Activated CD4-positive, alpha-beta T cell treated with anti-CD3 and anti-CD28 coated beads for 36 hours (primary cell): Measurements from ENCODE around the gene GRK1. TPM values are rescaled to one million over a fixed set of nuclear protein-coding genes. Genes with fewer than 3 reads are reported as not detected.
"Not testable (repeated sequence)": the region's sequence is repeated elsewhere in the genome, so short reads cannot be mapped to it uniquely, and the experiment has no call there.

Experiments used
- ATAC-seq: fragments of 200-7000 bp; cut with Tn5 transposase; one replicate; pipeline ENCODE4 v1.10.0; 2021; ENCODE audit warnings: mild to moderate bottlenecking, moderate library complexity
- CTCF ChIA-PET: fragments of 350-600 bp; sonication (Branson Sonifier 250); formaldehyde crosslinking; loops from one replicate; lab custom pipeline; 2021; ENCODE audit warnings: antibody characterized with exemption; lab: Charles Lee
- POLR2A ChIA-PET: fragments of 350-600 bp; sonication (Branson Sonifier 250); formaldehyde crosslinking; loops from one replicate; lab custom pipeline; 2021; ENCODE audit warnings: antibody characterized with exemption, inconsistent platforms; lab: Charles Lee
- DNase-seq: peaks from one replicate; pipeline ENCODE4 v3.0.0-alpha.2; 2020
- H3K27ac Mint-ChIP-seq: one replicate; pipeline ENCODE4 v1.8.0; 2021; ENCODE audit warnings: mixed read lengths
- H3K27me3 Mint-ChIP-seq: one replicate; pipeline ENCODE4 v1.8.0; 2021; ENCODE audit warnings: mixed read lengths
- H3K36me3 Mint-ChIP-seq: one replicate; pipeline ENCODE4 v1.8.0; 2021; ENCODE audit warnings: low read depth, mixed read lengths
- H3K4me1 Mint-ChIP-seq: one replicate; pipeline ENCODE4 v1.8.0; 2021; ENCODE audit warnings: mixed read lengths
- H3K4me3 Mint-ChIP-seq: one replicate; pipeline ENCODE4 v1.8.0; 2021; ENCODE audit warnings: mild to moderate bottlenecking, moderate library complexity, mixed read lengths
- H3K9me3 Mint-ChIP-seq: one replicate; pipeline ENCODE4 v1.8.0; 2021; ENCODE audit warnings: low read depth, mixed read lengths
- intact Hi-C, 2 experiments: fragments of 100-400 bp; cut with DNase I in 1 of 2; cut with micrococcal nuclease in 1 of 2; formaldehyde crosslinking; loops; one replicate each; pipeline versions ENCODE4 v1.14.2 to v1.15.1; 2022 to 2024; cut with DNase I, micrococcal nuclease
- total RNA-seq, 2 experiments: library from RNA; stranded (reverse); gene quantifications; one replicate each; pipeline ENCODE4 v1.2.3, GENCODE V29; 2021

The GRK1 gene
- total RNA-seq, 2 experiments from 2014 or later = 0.16 to 0.21 TPM

DNA sequence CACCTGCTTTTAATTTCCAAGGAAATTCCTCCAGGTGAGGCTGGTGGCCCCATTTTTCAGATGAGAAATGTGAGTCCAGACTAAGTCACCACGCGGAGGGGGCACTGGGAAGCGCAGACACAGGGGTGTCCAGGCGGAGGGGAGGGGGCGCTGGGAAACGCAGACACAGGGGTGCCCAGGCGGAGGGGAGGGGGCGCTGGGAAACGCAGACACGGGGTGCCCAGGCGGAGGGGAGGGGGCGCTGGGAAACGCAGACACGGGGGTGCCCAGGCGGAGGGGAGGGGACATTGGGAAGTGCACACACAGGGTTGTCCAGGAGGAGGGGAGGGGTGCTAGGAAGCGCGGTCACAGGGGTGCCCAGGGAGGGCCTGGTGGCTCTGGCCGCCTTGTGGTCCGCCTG lies 3.5 kb downstream of the GRK1 start:
- no peaks in the 10 kb centered on the region for H3K27me3 Mint-ChIP-seq
- ChIA-PET CTCF (no interaction called here), POLR2A (no interaction called here)
- peaks cover 3% of the 10 kb centered on the region for H3K4me1 Mint-ChIP-seq
- intact Hi-C loops = no loop called here
- H3K4me3 Mint-ChIP-seq = no peak overlapping the region
- ATAC-seq (no peak), DNase-seq (peak; percentile 2)
- no peaks in the 10 kb centered on the region for H3K36me3 Mint-ChIP-seq
- no peak overlapping the region for H3K27ac Mint-ChIP-seq
- H3K9me3 Mint-ChIP-seq = peaks cover 3% of the 10 kb centered on the region

DNA sequence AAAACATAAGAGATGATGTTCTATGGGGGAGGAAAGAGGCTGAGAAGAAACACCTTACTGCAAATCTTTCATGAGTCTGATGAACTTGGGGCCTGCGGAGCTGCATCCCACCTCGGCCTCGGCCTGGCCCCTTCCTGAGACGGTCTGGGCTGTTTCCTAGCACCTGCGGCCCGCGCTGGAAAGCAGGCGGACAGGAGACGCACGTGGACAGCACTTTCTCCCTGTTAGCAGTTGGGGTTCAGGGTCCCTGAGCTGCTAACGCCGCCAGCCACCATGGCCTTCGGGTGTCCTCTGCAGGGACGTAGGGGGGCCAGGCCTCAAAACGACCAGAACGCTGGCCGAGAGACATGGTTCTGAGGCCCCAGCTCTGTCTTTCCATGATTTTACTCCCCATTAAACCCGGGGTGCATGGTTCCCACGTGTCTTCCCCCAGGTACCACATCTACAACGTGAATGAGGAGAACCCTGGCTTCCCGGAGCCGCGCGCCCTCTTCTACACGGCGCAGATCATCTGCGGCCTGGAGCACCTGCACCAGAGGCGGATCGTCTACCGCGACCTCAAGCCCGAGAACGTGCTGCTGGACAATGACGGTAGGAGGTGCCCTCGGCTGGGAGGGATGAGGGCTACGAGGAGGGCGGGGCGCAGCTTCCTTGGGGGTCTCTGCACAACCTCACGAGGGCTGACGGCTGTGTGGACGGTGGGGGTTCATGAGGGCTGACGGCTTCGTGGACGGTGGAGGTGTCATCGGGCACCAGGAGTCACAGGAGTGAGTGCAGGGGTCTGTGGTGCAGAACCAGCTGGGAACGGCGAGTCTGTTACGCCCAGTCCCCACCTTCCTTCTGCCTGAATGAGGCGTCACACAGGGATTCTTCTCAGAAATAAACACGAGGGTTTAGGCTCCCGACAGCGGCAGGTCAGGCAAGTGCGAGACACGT lies 4.3 kb downstream of the GRK1 start:
- H3K9me3 Mint-ChIP-seq = peaks cover 3% of the 10 kb centered on the region
- intact Hi-C loops = no loop called here
- DNase-seq (peak; percentile 9), ATAC-seq (no peak)
- ChIA-PET CTCF (no interaction called here), POLR2A (no interaction called here)
- peaks cover 3% of the 10 kb centered on the region for H3K4me1 Mint-ChIP-seq
- H3K27ac Mint-ChIP-seq = no peak overlapping the region
- H3K4me3 Mint-ChIP-seq = no peak overlapping the region
- H3K27me3 Mint-ChIP-seq = no peaks in the 10 kb centered on the region
- H3K36me3 Mint-ChIP-seq = no peaks in the 10 kb centered on the region

DNA sequence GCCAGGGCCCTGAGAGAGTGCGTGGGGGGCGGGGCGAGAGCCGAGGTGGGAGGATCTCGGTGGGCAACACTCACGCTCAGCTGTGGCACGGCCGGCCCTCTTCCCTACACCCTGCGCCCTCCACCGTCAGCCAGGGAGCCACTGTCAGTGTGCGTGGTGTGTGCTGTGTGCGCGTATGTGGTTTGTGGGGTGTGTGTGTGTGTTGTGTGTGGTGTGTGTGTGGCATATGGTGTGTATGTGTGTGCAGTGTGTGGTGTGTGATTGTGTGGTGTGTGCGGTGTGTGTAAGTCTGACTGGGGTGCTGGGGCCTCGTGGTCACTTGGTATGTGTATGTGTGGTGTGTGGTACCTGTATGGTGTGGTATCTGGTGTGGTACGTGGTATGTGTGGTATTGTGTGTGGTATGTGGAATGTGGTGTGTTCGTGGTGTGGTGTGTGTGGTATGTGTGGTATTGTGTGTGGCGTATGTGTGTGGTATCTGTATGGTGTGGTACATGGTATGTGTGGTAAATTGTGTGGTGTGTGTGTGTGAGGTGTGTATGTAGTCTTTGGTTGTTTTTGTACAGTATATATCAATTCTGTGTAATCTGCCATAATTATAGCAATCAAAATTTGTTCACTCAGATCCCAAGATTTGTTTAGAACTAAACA lies 5.1 kb downstream of the GRK1 start:
- peak; percentile 4 for DNase-seq
- H3K27me3 Mint-ChIP-seq = no peaks in the 10 kb centered on the region
- ChIA-PET POLR2A (no interaction called here), CTCF (no interaction called here)
- peaks cover 3% of the 10 kb centered on the region for H3K4me1 Mint-ChIP-seq
- intact Hi-C loops = no loop called here
- ATAC-seq = no peak
- H3K36me3 Mint-ChIP-seq = no peaks in the 10 kb centered on the region
- H3K9me3 Mint-ChIP-seq = peaks cover 3% of the 10 kb centered on the region
- H3K4me3 Mint-ChIP-seq = peak overlapping the region; percentile 2
- H3K27ac Mint-ChIP-seq = peak overlapping the region; percentile 5

DNA sequence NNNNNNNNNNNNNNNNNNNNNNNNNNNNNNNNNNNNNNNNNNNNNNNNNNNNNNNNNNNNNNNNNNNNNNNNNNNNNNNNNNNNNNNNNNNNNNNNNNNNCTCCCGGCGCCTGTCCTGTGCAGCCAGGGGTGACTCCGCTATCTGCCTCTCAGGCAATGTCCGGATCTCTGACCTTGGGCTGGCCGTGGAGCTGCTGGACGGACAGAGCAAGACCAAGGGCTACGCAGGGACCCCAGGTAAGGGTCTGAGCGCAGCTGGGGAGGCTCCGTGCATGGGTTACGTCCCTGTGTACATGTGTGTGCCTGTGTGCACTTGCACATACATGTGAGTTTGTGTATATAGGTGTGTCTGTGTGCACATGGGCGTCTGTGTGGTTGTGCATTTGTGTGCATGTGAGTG lies 55.9 kb downstream of the GRK1 start:
- peaks cover 2% of the 10 kb centered on the region for H3K9me3 Mint-ChIP-seq
- no peak overlapping the region for H3K27ac Mint-ChIP-seq
- no peak for ATAC-seq
- intact Hi-C loops = no loop called here
- H3K27me3 Mint-ChIP-seq = no peaks in the 10 kb centered on the region
- peaks cover 6% of the 10 kb centered on the region for H3K4me1 Mint-ChIP-seq
- ChIA-PET CTCF (no interaction called here), POLR2A (no interaction called here)
- DNase-seq = no peak
- no peaks in the 10 kb centered on the region for H3K36me3 Mint-ChIP-seq
- no peak overlapping the region for H3K4me3 Mint-ChIP-seq

DNA sequence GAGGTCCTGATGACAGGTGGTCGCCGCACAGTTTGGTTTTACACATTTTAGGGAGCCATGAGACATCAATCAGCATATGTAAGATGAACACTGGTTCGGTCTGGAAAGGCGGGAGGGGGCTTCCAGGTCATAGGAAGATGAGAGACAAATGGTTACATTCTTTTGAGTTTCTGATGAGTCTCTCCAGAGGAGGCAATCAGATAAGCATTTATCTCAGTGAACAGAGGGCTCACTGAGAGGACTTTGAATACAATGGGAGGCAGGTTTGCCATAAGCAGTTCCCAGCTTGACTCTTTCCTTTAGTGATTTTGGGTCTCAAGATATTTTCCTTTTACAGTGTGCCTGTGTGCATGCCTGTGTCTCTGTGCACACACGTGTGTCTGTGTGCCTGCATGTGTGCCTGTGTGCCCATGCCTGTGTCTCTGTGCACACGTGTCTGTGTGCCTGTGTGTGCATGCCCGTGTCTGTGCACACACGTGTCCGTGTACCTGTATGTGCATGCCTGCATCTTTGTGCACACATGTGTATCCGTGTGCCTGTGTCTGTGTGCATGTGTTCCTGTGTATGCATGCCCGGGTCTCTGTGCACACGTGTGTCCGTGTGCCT lies 56.5 kb downstream of the GRK1 start:
- Mint-ChIP-seq H3K4me1 (peaks cover 6% of the 10 kb centered on the region), H3K36me3 (no peaks in the 10 kb centered on the region)

DNA sequence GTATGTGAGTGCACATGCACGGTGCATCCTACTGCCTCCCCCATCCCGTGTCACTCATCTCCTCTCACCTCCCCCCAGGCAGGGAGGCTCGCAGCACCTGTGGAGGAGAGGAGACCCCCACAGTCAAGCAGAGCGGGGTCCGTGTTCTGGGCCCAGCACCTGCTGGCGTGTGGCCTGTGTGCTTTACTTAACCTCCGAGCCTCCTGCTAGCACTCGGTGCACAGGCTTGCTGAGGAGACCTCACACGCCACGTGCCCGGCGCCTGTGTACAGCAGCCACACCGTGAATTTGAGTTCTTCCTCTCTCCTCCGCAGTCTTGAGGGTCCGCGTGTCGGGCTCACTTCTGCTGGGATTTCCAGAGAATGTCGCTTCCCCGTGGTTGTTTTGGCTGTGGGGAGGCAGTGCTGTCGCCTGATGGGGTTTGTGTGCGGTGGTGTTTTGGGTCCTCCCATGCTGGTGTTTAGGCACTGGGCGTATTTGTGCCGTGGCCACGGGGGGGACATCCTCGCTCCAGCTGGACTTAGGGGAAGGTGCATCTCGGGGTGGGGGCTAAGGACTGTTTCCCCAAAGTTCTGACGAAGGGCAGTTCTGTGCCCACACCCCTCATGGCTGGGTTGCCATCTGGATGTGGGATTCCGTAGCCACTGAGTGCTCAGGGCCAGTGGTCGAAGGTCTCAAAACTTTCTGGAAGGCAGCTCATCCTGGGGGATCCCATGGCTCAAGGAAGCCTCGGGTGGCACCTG lies 57.2 kb downstream of the GRK1 start:
- H3K4me3 Mint-ChIP-seq = peak overlapping the region; percentile 67
- peaks cover 4% of the 10 kb centered on the region for H3K27me3 Mint-ChIP-seq
- H3K4me1 Mint-ChIP-seq = peaks cover 6% of the 10 kb centered on the region
- DNase-seq (no peak), ATAC-seq (no peak)
- peaks cover 2% of the 10 kb centered on the region for H3K9me3 Mint-ChIP-seq
- ChIA-PET CTCF (interaction anchor here (0.6 to 1.2 kb wide), 4 partner anchors 63 to 210 kb away, joined by 3 to 4 read pairs (median 3); no protein-coding TSS in a partner anchor), POLR2A (no interaction called here)
- H3K27ac Mint-ChIP-seq = peak overlapping the region; percentile 78
- H3K36me3 Mint-ChIP-seq = no peaks in the 10 kb centered on the region
- intact Hi-C loops = no loop called here

More for the DNA sequence above, 56.5 kb downstream of the GRK1 start:
- H3K27ac Mint-ChIP-seq = no peak overlapping the region
- ATAC-seq = no peak
- DNase-seq = no peak
- peaks cover 2% of the 10 kb centered on the region for H3K9me3 Mint-ChIP-seq
- no peak overlapping the region for H3K4me3 Mint-ChIP-seq
- CTCF ChIA-PET = no interaction called here
- intact Hi-C loops = no loop called here
- POLR2A ChIA-PET = no interaction called here
- peaks cover 2% of the 10 kb centered on the region for H3K27me3 Mint-ChIP-seq

DNA sequence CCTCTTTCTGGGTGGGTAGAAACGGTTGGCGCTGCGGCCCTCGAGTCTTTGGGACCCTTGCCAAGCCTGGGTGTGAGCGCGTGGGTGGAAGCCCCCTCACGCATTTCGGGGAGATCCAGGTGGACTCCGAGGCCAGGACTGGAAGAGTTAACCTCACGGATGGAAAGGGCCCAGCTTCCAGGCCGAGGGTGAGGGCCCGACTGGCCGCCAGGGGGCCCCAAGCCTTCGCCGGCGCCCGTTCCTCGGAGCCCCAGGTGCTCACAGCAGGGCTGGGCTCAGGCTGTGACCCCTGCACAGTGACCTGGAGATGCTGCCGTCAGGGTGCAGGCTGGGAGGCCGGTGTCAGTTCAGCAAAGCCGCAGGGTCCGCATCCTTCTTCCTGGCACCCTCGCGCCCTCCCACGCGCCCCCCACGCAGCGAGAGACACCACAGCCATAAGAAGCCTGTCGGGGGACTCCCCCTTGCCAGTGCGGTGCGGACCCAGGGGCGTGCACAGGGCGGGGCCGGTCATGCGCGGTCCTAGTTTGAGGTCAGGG lies 57.8 kb downstream of the GRK1 start:
- Mint-ChIP-seq H3K27me3 (peaks cover 6% of the 10 kb centered on the region), H3K4me1 (peaks cover 6% of the 10 kb centered on the region), H3K9me3 (peaks cover 2% of the 10 kb centered on the region), H3K36me3 (no peaks in the 10 kb centered on the region), H3K27ac (peak overlapping the region; percentile 78), H3K4me3 (peak overlapping the region; percentile 67)
- ChIA-PET CTCF (interaction anchor here (0.6 to 1.2 kb wide), 4 partner anchors 64 to 211 kb away, joined by 3 to 4 read pairs (median 3); no protein-coding TSS in a partner anchor), POLR2A (no interaction called here)
- DNase-seq (peak; percentile 93), ATAC-seq (peak; percentile 93)
- intact Hi-C loops = no loop called here

DNA sequence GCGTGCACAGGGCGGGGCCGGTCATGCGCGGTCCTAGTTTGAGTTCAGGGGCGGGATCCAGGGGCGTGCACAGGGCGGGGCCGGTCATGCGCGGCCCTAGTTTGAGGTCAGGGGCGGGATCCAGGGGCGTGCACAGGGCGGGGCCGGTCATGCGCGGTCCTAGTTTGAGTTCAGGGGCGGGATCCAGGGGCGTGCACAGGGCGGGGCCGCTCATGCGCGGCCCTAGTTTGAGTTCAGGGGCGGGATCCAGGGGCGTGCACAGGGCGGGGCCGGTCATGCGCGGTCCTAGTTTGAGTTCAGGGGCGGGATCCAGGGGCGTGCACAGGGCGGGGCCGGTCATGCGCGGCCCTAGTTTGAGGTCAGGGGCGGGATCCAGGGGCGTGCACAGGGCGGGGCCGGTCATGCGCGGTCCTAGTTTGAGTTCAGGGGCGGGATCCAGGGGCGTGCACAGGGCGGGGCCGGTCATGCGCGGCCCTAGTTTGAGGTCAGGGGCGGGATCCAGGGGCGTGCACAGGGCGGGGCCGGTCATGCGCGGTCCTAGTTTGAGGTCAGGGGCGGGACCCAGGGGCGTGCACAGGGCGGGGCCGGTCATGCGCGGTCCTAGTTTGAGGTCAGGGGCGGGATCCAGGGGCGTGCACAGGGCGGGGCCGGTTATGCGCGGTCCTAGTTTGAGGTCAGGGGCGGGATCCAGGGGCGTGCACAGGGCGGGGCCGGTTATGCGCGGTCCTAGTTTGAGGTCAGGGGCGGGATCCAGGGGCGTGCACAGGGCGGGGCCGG lies 58.5 kb downstream of the GRK1 start:
- DNase-seq = peak; percentile 75
- intact Hi-C loops, H3K27ac Mint-ChIP-seq, H3K9me3 Mint-ChIP-seq, H3K27me3 Mint-ChIP-seq, POLR2A ChIA-PET, H3K36me3 Mint-ChIP-seq, H3K4me1 Mint-ChIP-seq, ATAC-seq: not testable (repeated sequence)
- CTCF ChIA-PET = interaction anchor here (1.2 kb wide), 1 partner anchor 64 kb away, joined by 4 read pairs; no protein-coding TSS in a partner anchor
- peak overlapping the region; percentile 67 for H3K4me3 Mint-ChIP-seq

DNA sequence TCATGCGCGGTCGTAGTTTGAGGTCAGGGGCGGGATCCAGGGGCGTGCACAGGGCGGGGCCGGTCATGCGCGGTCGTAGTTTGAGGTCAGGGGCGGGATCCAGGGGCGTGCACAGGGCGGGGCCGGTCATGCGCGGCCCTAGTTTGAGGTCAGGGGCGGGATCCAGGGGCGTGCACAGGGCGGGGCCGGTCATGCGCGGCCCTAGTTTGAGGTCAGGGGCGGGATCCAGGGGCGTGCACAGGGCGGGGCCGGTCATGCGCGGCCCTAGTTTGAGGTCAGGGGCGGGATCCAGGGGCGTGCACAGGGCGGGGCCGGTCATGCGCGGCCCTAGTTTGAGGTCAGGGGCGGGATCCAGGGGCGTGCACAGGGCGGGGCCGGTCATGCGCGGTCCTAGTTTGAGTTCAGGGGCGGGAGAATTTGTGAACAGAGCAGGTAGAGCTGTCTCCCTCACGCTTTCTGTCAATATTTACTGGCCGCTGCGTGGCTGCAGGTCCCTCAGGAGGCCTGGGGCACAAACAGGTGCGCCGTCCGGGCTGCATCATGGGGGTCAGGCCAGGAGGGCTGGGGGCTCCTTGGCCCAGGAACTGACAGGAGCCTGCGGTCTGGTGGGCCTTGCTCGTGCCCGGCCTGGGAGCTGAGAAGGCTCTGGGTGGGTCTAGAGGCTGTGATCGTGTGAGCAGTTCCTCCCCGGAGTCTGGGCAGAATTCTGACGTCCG lies 59.2 kb downstream of the GRK1 start:
- H3K27ac Mint-ChIP-seq, intact Hi-C loops, POLR2A ChIA-PET, H3K4me1 Mint-ChIP-seq, ATAC-seq, H3K27me3 Mint-ChIP-seq, CTCF ChIA-PET, H3K36me3 Mint-ChIP-seq, H3K9me3 Mint-ChIP-seq: not testable (repeated sequence)
- H3K4me3 Mint-ChIP-seq = peak overlapping the region; percentile 51
- DNase-seq = peak; percentile 48

DNA sequence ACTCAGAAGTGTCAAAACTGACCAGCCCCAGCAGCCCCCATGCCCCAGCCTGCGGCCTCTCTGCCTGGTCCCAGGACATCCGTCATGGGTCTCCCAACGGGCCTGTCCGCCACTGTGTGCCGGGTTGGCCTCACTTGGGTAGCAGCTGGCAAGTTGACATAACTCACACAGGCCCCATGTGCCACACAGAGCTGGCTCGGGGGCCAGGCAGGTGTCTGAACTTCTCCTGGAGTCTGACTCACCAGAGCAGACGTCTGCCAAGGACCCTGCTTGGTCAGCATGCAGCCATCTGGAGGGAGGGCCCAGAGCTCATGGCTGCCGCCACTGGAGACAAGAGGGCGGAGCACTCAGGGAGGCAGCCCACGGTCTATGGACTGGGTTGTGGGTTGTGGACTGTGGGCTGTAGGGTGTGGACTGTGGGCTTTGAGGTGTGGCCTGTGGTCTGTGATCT lies 60.0 kb downstream of the GRK1 start:
- ChIA-PET CTCF (no interaction called here), POLR2A (no interaction called here)
- Mint-ChIP-seq H3K9me3 (peaks cover 2% of the 10 kb centered on the region), H3K27ac (no peak overlapping the region), H3K4me1 (peaks cover 6% of the 10 kb centered on the region), H3K27me3 (peaks cover 10% of the 10 kb centered on the region), H3K4me3 (peak overlapping the region; percentile 51), H3K36me3 (no peaks in the 10 kb centered on the region)
- ATAC-seq (no peak), DNase-seq (no peak)
- intact Hi-C loops = no loop called here
